NCI-H510A (cell line): ENCODE measurements around the gene BPIFB3.
"Not testable (repeated sequence)": the region's sequence is repeated elsewhere in the genome, so short reads cannot be mapped to it uniquely, and the experiment has no call there.

Experiments
- DNase-seq: peaks from one replicate; lab custom pipeline; 2025; lab: John Stamatoyannopoulos, UW

The BPIFB3 gene

DNA sequence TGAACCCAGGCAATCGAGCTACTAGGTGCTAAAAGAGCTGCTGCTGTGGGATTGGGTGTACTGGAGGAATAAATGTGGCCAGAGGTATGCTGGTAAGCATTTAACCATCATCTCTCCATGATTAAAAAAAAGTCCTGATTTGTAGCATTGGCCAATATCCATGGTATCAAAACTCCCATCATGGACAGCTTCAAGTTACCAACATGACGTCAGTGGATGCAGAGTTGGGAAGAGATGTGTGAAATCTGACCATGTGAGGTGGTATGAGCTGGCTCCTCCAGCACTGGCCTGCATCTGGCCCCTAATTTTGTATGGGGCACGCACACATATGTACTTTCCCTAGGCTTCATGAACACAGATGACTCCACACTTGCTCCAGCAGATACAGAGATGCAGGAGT is 37.4 kb downstream of the BPIFB3 start:
- DNase-seq, result no peak

DNA sequence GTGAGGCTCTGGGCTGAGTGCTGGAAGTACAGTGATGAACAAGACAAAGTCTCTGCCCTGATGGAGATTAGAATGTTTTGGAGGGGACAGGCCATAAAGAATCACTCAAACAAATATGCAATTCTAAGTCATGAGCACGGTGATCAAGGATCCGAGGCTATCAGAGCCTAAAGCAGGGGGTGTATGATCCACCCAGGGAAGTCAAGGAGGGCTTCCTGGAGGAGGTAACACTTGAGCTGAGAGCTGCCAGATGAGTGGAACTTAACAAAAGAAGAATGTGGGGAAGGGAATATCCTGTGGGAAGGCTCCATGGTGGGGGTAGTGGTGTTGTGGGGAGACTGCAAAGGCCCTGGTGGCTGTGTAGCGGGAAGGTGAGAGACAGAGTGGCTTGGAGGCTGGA is 38.0 kb downstream of the BPIFB3 start:
- DNase-seq, result no peak

DNA sequence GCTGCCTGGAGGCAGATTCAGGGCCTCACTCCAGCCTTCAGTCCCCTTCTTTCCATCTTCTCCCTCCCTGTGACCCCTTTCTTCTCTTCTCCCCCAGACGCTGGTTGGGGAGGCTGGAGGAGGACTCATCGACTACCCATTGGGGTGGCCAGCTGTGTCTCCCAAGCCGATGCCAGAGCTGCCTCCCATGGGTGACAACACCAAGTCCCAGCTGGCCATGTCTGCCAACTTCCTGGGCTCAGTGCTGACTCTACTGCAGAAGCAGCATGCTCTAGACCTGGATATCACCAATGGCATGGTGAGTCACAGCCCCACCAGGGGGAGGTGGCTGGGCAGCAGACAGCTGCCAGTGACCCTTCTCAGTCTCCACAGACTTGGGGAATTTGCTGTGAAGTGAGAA is 38.7 kb downstream of the BPIFB3 start:
- DNase-seq, result no peak

DNA sequence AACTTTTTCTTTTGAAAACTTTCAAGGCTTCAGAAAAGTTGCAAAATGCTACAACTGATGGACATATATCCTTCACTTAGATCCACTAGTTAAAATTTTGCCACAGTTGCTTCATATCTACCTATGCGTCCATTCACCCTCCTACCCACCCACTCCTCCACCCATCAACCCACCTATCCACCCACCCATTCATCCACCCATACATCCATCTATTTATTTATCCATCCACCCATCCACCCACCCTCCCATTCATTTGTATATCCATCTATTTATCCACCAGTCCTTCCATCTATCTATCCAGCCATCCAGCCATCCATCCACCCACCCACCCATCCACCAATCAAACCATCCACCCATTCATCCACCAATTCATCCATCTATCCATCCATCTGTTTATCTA is 39.4 kb downstream of the BPIFB3 start:
- no peak for DNase-seq

DNA sequence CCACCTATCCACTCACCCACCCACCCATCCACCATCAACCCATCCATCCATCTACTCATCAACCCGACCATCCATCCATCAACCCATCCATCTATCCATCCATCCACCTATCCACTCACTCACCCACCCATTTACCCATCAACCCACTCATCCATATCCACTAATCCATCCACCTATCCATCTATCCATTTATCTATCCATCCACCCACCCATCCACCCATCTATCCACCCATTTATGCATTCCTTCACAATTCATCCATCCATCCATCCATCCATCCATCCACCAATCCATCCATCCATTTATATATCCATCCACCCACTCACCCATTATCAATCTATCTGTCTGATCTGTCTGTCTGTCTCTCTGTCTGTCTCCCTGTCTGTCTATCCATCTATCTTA is 39.9 kb downstream of the BPIFB3 start:
- DNase-seq, result no peak

DNA sequence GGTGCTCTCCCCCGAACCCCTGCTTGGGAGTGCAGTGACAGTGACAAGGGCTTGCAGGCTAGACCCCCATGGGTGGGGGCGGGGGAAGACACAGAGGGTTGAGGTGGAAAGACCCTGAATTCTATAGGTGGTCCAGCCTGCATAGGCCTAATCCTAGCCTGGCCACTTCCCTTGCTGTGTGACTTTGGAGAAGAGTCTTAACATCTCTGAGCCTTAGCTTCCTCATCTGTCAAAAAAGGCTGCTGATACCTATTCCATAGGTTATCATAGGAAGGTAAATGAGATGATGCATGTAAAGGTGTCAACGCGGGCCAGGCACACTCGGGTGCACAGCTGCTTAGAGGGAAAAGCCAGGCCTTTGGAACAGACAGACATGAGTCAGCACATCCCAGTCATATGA is 41.5 kb downstream of the BPIFB3 start:
- no peak for DNase-seq

DNA sequence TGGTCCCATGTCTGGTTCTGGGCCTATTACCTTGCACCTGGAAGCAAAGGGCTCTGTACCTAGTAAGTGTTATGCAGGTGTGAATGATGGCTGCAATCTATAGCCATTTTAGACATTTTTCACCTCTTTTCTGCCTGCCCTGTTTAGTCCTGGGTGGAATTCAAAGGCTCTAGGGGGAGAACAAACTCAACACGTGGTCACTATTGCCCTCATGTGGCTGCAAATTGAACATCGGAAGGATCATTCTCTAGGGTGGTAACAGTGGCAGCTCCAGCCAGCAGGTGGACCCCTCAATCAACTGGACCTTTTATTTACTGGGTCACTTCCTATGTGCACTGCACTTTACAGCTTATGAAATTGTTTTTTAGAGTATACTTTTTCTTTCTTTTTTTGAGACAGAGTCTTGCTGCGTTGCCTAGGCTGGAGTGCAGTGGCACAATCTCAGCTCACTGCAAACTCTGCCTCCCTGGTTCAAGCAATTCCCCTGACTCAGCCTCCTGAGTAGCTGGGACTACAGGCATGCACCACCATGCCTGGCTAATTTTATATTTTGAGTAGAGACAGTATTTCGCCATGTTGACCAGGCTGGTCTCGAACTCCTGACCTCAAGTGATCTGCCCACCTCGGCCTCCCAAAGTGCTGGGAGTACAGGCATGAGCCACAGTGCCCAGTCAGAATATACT is 42.3 kb downstream of the BPIFB3 start:
- DNase-seq, result peak; percentile 33

DNA sequence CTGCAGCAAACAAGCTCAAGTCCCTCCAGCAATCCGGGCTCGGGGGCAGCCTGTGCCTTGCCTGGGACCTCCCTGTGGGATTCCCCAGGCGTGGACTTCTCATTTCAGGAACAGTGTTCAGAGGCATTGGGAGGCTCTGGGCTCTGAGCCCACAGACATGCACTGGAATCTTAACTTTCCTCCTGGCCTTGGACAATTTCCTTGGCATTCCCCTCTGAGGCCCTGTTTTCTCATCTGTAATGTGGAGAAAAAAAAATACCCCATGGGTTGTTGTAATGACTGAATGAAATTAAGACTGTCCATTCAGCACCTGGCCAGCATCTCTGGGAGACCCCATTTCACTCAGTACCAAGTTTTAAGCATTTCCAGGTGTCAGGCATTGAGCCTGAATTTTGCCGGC is 43.3 kb downstream of the BPIFB3 start:
- DNase-seq, result no peak

DNA sequence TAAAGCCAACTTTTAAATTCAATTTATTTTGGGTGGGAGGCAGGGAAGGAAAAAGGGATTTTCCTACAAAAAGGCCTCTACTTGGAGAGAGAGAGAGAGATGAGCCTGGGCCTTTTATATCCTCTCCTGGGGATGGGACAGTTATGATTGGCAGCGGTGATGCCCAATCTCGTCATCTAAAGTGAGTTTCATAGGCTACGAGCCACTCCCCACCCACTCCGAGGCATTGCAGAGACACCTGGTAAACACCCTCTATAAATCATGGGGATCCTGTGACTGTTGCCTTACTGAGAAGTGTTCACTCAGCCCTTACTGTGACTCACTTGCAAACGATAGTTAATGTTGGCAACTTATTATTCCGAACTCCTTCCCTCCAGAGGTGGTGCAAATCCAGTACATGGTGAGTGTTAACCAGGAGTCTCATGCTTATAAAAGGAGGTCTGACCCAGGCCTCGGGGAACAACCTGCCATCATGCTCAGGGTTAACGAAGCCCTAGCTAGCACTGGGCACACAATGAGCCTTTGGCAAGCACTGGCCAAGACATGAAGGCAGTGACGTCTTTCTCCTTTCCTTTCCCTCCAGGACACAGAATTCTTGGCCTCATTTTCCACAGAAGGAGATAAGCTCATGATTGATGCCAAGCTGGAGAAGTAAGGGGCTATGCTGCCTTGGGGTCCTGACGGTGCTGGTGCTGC is 46.3 kb downstream of the BPIFB3 start:
- DNase-seq, result no peak

DNA sequence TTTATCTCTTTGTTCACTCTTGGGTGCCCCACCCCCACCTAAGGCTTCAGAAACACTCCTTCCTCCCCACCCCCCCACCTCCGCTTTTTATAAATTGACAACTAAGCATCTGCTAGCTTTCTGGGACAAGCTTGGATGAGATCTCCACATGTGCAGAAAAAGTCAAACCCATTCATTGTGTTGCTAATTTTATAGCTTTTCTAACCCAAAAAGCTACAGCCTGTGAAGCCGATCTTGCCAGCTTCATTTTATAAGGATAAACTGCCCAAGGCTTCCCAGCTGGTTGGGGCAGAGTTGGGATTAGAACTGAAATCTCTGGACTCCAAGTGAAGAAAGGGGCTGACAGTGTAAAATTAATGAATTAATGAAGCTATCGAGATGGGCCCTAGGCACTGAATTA is 49.9 kb downstream of the BPIFB3 start:
- DNase-seq, result no peak

DNA sequence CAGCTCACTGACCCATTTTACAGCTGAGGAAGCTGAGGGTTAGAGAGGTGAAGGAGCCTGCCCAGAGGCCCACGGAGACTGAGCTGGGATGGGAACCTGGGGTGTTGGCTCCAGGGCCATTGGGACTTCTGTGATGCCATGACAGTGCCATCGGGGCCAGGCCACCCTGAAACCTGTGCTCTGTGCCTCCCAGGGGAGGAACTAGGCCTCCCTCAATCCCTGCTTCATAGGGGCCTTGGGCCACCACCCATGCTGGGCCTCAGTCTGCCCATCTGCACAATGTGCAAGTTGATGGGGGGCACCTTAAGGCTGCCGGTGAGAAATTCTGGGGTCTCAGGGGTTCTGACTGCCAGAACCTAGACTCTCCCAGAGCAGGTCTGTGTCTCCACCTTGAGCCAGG is 50.6 kb downstream of the BPIFB3 start:
- no peak for DNase-seq

DNA sequence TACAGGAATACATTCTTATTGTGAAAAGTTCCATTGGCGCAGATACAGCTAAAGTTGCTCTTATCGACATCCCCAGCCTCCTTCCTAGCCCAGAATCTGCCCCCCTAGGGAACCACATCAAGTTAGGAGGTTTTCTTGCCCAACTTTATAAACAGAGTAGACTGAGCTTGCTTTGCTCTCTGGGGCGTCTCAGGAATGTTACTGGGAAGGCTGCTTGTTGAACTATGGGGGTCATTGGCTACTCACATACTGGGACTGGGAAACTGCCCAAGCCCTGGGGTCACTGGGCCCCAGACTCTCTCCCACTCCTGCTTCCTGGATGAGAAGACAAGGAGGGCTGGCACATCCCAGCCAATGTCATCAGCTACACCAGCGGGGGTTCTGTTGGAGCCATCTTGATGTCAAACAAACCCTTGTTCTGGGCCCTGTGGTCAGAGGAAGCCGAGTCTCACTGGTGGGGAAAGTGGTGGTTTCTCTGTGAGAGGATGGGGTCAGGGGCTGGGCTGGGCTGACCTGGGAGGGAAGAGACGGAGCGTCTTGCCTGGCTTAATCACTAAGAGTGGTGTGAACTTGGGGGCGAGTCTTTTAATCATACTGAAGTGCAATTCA is 51.7 kb downstream of the BPIFB3 start:
- DNase-seq, result no peak

DNA sequence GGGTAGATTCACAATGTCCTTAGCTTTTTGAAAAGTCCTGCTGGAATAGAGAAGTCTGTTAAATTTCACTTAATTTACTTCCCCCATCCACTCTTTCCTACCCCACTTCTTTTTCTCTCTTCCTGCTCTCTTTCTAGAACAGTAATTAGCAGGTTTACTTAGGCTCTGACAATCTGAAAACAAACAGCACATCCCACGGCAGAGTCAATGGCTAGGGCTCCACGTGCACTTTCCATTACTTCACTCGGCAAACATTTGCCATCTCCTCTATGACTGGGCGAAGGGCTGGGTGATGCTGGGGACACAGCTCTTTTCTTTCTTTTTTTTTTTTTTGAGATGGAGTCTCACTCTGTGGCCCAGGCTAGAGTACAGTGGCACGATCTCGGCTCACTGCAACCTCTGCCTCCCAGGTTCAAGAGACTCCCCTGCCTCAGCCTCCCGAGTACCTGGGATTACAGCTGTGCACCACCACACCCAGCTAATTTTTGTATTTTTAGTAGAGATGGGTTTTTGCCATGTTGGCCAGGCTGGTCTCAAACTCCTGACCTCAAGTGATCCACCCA is 52.4 kb downstream of the BPIFB3 start:
- not testable (repeated sequence) for DNase-seq

DNA sequence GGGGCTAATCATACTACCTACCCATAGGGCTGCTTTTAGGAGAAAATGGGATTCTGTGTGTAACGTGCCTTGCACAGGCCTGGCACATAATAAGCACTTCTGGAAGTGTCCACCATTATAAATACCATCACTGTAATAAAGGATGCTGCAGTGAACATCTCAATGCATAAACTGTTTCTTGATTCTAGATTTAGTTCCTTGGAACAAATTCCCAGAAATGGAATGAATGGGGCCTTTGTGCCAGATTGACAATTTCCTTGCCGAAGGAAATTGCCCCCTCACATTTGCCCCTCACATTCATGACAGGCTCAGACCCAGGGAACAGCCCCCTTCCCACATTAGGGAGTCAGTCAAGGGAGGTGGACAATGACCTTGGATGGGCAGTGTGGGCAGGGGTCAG is 55.0 kb downstream of the BPIFB3 start:
- no peak for DNase-seq

DNA sequence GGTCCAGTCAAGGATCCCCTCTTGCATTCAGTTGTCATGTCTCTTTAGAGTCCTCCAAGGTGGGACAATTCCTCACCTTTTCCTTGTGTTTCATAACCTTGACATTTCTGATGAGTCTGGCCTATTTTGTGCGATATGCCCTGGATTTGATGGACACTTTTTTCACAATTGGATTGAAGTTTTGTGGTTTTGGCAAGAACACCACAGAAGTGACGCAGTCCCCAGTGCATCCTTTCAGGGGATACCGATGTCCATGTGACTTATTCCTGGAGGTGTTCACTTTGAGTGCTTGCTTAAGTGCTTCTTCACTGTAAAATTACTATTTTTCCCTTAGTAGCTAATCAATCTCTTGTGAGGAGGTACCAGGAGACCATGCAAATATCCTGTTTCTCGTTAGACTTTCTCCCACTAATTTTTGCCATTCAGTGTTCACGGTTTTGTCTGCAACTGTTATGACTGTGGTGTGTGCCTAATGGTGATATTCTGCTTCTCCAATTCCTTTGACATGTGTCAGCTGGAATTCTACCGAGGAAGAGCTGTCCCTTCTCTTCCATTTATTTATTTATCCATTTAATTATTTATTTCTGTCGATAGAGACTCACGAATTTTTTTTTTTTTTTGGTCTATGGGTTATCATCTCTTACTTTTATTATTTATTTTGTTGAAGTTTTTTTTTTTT is 56.6 kb downstream of the BPIFB3 start:
- no peak for DNase-seq

DNA sequence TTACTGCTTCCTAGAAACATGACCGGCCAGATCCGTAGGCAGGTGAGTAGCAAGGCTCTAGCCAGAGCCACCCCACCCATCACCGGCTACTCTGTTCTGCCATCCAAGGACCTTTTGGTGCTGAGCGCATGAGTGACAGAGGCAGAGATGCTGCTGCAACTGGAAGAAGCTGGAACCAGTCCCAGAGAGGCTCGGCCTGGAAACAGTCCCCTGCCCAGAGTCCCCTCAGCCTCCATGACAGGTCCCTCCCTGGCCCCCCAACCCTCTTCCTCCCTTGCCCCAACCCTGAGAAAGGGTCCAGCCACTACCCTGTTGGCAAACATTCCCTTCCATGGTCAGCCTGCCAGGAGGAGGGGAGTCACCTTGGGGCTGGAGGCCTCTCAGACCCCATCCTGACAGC is 57.6 kb downstream of the BPIFB3 start:
- DNase-seq, result no peak

DNA sequence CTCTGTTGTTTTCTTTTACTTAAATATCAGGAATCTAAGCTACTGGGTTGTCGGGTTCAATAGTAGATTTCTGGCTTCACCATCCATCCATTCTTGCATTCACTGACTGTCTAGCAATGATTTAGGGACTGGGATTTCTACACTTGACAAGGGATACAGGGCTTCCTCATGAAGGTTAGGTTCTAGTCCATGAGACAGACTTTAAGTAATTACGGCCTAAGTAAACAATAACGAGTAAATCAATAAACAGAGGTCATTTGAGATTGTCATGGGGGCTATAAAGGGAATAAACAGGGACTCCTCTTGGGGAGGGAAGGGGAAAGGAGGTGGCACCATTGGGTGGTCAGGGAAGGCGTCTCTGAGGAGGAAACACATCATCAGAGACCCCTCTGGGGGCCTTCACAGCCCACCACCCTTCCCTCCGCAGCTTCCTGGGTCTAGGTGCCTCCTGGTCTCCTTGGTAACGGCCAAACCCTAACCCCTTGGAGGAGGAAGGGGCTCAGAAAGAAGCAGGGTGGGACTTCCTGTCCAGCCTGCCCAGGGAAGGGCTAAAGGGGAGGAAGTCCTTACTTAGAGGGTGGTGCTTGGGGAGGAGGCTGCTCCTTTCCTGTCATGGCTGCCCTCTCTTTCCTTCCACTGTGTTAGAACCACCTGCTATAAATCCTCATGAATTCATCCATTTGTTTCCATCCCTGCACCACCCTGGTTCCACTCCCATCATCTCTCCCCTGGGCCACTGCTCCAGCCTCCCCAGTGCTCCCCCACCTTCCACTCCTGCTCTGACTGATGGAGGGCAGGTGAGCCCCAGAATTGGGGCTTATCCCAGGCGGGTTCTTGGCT is 59.1 kb downstream of the BPIFB3 start:
- no peak for DNase-seq

DNA sequence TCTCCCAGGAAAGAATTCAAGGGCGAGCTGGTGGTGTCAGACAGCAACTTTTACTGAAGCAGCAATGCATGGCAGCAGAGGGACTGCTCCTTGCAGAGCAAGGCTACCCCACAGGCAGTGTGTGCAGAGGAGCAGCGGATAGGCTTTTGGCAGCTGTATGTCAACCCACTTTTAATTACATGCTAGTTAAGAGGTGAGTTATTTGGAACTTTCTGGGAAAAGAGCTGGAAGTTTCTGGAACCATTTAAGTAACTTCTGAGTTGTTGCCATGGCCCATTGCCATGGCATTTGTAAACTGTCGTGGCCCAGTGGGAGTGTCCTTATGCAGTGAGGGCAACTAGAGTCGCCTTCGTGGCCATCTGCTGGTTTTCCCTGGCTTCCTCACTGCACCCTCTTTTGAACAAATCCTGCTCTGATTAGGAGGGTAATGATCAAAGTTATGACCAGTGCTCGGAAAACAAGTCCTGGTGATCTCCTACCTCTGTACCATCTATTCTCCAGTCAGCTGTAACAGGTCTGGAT is 59.7 kb downstream of the BPIFB3 start:
- no peak for DNase-seq

DNA sequence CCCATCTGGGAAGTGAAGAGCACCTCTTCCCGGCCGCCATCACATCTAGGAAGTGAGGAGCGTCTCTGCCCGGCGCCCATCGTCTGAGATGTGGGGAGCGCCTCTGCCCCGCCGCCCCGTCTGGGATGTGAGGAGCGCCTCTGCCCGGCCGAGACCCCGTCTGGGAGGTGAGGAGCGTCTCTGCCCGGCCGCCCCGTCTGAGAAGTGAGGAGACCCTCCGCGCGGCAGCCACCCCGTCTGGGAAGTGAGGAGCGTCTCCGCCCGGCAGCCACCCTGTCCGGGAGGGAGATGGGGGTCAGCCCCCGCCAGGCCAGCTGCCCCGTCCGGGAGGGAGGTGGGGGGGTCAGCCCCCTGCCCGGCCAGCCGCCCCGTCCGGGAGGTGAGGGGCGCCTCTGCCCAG is 61.8 kb downstream of the BPIFB3 start:
- DNase-seq, result not testable (repeated sequence)

DNA sequence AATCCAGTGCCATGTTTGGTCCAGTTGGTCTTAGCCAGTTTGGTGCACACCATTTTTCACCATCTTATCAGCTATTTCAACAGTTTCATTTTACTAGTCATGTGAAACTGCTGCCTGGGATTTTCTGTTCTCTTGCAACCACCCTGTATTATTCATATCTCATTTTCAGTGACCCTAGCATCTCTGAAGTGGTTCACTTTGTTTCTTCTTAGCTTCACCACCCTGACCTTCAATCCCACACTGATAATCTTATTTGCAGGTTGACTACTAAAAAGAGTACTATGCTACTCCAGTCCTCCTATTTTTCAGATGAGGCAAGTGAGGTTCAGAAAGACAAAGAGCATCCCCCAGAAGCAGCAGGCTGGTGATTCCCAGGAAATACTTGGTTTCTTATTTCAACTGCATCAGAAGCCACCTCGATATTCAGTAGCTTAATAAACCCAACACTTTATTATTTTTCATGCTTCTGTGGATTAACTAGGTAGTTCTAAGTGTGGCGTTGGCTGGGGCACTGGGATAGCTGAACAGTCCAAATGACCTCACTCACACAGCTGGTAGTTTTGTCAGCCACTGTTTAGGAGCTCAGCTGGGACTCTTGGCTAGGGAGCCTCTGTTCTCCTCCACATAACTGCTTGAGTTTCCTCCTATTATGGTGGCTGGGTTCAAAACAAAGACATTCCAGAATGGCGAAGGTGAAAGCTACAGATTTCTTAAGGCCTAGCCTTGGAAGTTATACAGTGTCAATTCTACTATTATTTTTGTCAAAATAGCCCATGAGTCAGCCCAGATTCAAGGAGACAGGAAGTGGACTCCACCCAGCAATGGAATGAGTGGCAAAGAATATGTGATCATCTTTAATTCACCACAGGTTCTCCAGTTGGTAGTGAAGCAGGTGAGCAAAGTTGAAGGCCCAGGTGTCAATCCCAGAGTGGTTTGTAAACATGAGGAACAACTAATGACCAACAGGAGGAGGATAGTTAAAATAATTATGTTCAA is 66.3 kb downstream of the BPIFB3 start:
- DNase-seq, result no peak
